ENCODE data around the gene KCMF1.

Gene KCMF1

DNA sequence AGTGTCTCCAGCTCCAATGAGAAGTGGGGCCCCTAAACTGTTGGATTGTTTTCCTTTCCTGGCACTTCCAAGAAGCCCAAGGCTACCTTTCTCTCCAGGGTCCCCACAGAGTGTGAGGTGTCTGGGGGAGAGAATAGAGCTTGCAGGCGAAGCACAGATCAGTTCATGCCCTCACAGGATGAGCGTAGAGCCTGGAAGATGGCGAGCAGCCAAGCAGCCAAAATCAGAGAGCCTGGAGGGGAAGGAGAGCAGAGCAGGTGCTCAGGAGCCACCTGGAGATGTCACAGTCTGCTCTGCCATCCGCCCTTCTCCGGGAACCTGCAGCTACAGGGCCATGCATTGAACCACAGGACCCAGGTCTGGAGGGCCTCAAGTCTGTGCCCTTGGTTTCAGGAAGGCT, 107.6 kb downstream of the KCMF1 start (continued):
- TF ChIP-seq, protein P1, sequence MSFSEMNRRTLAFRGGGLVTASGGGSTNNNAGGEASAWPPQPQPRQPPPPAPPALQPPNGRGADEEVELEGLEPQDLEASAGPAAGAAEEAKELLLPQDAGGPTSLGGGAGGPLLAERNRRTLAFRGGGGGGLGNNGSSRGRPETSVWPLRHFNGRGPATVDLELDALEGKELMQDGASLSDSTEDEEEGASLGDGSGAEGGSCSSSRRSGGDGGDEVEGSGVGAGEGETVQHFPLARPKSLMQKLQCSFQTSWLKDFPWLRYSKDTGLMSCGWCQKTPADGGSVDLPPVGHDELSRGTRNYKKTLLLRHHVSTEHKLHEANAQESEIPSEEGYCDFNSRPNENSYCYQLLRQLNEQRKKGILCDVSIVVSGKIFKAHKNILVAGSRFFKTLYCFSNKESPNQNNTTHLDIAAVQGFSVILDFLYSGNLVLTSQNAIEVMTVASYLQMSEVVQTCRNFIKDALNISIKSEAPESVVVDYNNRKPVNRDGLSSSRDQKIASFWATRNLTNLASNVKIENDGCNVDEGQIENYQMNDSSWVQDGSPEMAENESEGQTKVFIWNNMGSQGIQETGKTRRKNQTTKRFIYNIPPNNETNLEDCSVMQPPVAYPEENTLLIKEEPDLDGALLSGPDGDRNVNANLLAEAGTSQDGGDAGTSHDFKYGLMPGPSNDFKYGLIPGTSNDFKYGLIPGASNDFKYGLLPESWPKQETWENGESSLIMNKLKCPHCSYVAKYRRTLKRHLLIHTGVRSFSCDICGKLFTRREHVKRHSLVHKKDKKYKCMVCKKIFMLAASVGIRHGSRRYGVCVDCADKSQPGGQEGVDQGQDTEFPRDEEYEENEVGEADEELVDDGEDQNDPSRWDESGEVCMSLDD (tag by site-specific recombination; IDR thresholded peaks at IDR 0.05) = no peak
- no peak for TF ChIP-seq BCL11A (tag by site-specific recombination; IDR thresholded peaks at IDR 0.05; ENCODE audit: low read depth)
- TF ChIP-seq ZNF473 (tag by site-specific recombination; IDR thresholded peaks at IDR 0.05) = no peak
- no peak for TF ChIP-seq RBAK (tag by site-specific recombination; IDR thresholded peaks at IDR 0.05)

DNA sequence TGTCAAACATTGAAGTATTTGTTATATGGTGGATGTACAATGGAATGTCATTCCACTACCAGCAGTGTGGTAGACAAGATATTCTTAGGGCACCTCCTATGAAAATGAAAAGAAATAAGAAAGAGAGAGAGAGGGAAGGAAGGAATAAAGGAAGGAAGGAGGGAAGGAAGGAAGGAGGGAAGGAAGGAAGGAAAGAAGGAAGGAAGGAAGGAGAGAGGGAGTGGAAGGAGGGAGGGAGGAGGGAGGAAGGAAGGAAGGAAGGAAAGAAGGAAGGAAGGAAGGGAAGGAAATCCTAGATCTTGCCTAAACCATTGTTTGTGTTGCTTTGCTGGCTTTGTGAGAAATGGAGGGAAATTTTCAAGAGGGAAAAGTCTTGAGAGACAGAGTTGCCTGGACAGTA, 112.1 kb downstream of the KCMF1 start:
- Histone ChIP-seq H3K36me3 (ENCODE audit: control insufficient read depth in 2 of 2, insufficient read depth in 1 of 2, low read length in 2 of 2) (no peaks in the 10 kb centered on the region), H3K27ac (ENCODE audit: extremely low read depth, low read depth, low read length) (no peak overlapping the region), H3K4me3 (ENCODE audit: low read depth, low read length) (no peak overlapping the region), H3K9me3 (ENCODE audit: control insufficient read depth, insufficient read depth, low read depth, low read length) (no peaks in the 10 kb centered on the region), H3K4me1 (ENCODE audit: control insufficient read depth, insufficient read depth, low read length) (no peaks in the 10 kb centered on the region)
- ChIA-PET CTCF (interaction anchor here (0.6 kb wide), 1 partner anchor 219 kb away, joined by 3 read pairs; no protein-coding TSS in a partner anchor), POLR2A (no interaction called here)
- TF ChIP-seq ZSCAN23 (tag by site-specific recombination; IDR thresholded peaks at IDR 0.05) = no peak
- no peak for TF ChIP-seq PRDM1 (tag by site-specific recombination; IDR thresholded peaks at IDR 0.05)
- peak; percentile 91 for TF ChIP-seq ZNF366 (tag by site-specific recombination; conservative IDR thresholded peaks at IDR 0.05)
- no peak for TF ChIP-seq ZNF335 (tag by site-specific recombination; conservative IDR thresholded peaks at IDR 0.05)

DNA sequence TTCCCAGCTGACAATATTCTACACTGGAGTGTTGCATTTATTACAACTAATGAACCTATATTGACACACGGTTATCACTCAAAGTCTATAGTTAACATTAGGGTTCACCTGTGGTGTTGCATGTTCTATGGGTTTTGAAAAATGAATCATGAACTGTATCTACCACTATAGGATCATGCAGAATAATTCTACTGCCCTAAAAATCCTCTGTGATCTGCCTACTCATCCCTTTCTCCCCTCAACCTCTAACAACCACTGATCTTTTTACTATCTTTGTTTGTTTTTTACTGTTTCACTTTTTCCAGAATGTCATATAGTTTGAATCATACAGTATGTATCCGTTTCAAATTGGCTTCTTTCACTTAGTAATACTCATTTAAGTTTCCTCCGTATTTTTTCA, 114.6 kb downstream of the KCMF1 start:
- Histone ChIP-seq H3K27ac (ENCODE audit: extremely low read depth, low read depth, low read length) (no peak overlapping the region), H3K4me1 (ENCODE audit: control insufficient read depth, insufficient read depth, low read length) (no peaks in the 10 kb centered on the region), H3K4me3 (ENCODE audit: low read depth, low read length) (no peak overlapping the region), H3K36me3 (ENCODE audit: control insufficient read depth in 2 of 2, insufficient read depth in 1 of 2, low read length in 2 of 2) (no peaks in the 10 kb centered on the region), H3K9me3 (ENCODE audit: control insufficient read depth, insufficient read depth, low read depth, low read length) (no peaks in the 10 kb centered on the region)
- POLR2A ChIA-PET = no interaction called here
- CTCF ChIA-PET = interaction anchor here (0.8 to 1.4 kb wide), 2 partner anchors 18 to 215 kb away, joined by 3 to 4 read pairs; no protein-coding TSS in a partner anchor
- TF ChIP-seq ZNF843 (tag by site-specific recombination; IDR thresholded peaks at IDR 0.05) (no peak), ZNF433 (tag by site-specific recombination; IDR thresholded peaks at IDR 0.05; ENCODE audit: low read depth) (no peak), KLF8 (tag by site-specific recombination; IDR thresholded peaks at IDR 0.05) (no peak), HOXA7 (CRISPR knock-in tag; IDR thresholded peaks at IDR 0.05; ENCODE audit: borderline replicate concordance) (no peak), SETDB1 (IDR thresholded peaks at IDR 0.05; ENCODE audit: insufficient read length, low read length) (no peak), ZNF621 (tag by site-specific recombination; IDR thresholded peaks at IDR 0.05) (no peak), ZNF202 (tag by site-specific recombination; IDR thresholded peaks at IDR 0.05; ENCODE audit: borderline replicate concordance) (no peak), ZNF350 (tag by site-specific recombination; IDR thresholded peaks at IDR 0.05) (no peak), ZNF239 (tag by site-specific recombination; IDR thresholded peaks at IDR 0.05) (no peak), ZNF626 (tag by site-specific recombination; IDR thresholded peaks at IDR 0.05) (no peak), ZNF37A (tag by site-specific recombination; IDR thresholded peaks at IDR 0.05) (no peak), ZNF362 (tag by site-specific recombination; IDR thresholded peaks at IDR 0.05) (no peak), ZFHX2 (tag by site-specific recombination; conservative IDR thresholded peaks at IDR 0.05) (no peak)
- TF ChIP-seq, protein P2, sequence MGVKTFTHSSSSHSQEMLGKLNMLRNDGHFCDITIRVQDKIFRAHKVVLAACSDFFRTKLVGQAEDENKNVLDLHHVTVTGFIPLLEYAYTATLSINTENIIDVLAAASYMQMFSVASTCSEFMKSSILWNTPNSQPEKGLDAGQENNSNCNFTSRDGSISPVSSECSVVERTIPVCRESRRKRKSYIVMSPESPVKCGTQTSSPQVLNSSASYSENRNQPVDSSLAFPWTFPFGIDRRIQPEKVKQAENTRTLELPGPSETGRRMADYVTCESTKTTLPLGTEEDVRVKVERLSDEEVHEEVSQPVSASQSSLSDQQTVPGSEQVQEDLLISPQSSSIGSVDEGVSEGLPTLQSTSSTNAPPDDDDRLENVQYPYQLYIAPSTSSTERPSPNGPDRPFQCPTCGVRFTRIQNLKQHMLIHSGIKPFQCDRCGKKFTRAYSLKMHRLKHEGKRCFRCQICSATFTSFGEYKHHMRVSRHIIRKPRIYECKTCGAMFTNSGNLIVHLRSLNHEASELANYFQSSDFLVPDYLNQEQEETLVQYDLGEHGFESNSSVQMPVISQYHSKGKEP (tag by site-specific recombination; IDR thresholded peaks at IDR 0.05) = no peak
- TF ChIP-seq, protein P3, sequence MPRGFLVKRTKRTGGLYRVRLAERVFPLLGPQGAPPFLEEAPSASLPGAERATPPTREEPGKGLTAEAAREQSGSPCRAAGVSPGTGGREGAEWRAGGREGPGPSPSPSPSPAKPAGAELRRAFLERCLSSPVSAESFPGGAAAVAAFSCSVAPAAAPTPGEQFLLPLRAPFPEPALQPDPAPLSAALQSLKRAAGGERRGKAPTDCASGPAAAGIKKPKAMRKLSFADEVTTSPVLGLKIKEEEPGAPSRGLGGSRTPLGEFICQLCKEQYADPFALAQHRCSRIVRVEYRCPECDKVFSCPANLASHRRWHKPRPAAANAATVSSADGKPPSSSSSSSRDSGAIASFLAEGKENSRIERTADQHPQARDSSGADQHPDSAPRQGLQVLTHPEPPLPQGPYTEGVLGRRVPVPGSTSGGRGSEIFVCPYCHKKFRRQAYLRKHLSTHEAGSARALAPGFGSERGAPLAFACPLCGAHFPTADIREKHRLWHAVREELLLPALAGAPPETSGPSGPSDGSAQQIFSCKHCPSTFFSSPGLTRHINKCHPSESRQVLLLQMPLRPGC (tag by site-specific recombination; IDR thresholded peaks at IDR 0.05) = no peak
- TF ChIP-seq, protein P4, sequence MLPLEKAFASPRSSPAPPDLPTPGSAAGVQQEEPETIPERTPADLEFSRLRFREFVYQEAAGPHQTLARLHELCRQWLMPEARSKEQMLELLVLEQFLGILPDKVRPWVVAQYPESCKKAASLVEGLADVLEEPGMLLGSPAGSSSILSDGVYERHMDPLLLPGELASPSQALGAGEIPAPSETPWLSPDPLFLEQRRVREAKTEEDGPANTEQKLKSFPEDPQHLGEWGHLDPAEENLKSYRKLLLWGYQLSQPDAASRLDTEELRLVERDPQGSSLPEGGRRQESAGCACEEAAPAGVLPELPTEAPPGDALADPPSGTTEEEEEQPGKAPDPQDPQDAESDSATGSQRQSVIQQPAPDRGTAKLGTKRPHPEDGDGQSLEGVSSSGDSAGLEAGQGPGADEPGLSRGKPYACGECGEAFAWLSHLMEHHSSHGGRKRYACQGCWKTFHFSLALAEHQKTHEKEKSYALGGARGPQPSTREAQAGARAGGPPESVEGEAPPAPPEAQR (tag by site-specific recombination; IDR thresholded peaks at IDR 0.05) = no peak
- TF ChIP-seq, protein P5, sequence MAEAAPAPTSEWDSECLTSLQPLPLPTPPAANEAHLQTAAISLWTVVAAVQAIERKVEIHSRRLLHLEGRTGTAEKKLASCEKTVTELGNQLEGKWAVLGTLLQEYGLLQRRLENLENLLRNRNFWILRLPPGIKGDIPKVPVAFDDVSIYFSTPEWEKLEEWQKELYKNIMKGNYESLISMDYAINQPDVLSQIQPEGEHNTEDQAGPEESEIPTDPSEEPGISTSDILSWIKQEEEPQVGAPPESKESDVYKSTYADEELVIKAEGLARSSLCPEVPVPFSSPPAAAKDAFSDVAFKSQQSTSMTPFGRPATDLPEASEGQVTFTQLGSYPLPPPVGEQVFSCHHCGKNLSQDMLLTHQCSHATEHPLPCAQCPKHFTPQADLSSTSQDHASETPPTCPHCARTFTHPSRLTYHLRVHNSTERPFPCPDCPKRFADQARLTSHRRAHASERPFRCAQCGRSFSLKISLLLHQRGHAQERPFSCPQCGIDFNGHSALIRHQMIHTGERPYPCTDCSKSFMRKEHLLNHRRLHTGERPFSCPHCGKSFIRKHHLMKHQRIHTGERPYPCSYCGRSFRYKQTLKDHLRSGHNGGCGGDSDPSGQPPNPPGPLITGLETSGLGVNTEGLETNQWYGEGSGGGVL (tag by site-specific recombination; IDR thresholded peaks at IDR 0.05) = no peak
